HG03565 (cell line): ENCODE data around the gene ARHGAP26.

Source experiments
- ATAC-seq: cut with Tn5 transposase; IDR thresholded peaks from one replicate; pipeline ENCODE4 v1.9.1; 2021; ENCODE audit warnings: mild to moderate bottlenecking, moderate library complexity; ENCODE audit not compliant: unreplicated experiment

Gene ARHGAP26

GRCh38 chr5:142826741-142827492, 56.7 kb downstream of the ARHGAP26 start:
- no peak for ATAC-seq

GRCh38 chr5:142827934-142828576, 57.9 kb downstream of the ARHGAP26 start:
- ATAC-seq: no peak

GRCh38 chr5:142828797-142829535, 58.8 kb downstream of the ARHGAP26 start:
- ATAC-seq: no peak

GRCh38 chr5:142829801-142830220, 59.6 kb downstream of the ARHGAP26 start:
- no peak for ATAC-seq

- no peak for ATAC-seq
Measured at GRCh38 chr5:142830241-142831008, 60.2 kb downstream of the ARHGAP26 start.

- ATAC-seq: no peak
Measured at GRCh38 chr5:142831009-142831383, 60.8 kb downstream of the ARHGAP26 start.

- no peak for ATAC-seq
Measured at GRCh38 chr5:142832263-142832662, 62.1 kb downstream of the ARHGAP26 start.

GRCh38 chr5:142833517-142834449, 63.6 kb downstream of the ARHGAP26 start:
- ATAC-seq: no peak

- no peak for ATAC-seq
Measured at GRCh38 chr5:142834504-142834903, 64.3 kb downstream of the ARHGAP26 start.

GRCh38 chr5:142835540-142835939, 65.4 kb downstream of the ARHGAP26 start:
- ATAC-seq: no peak

- no peak for ATAC-seq
Measured at GRCh38 chr5:142836048-142836447, 65.9 kb downstream of the ARHGAP26 start.

GRCh38 chr5:142837081-142837725, 67.0 kb downstream of the ARHGAP26 start:
- ATAC-seq: no peak

- no peak for ATAC-seq
Measured at GRCh38 chr5:142838845-142839244, 68.7 kb downstream of the ARHGAP26 start.

GRCh38 chr5:142839711-142840346, 69.7 kb downstream of the ARHGAP26 start:
- no peak for ATAC-seq

- no peak for ATAC-seq
Measured at GRCh38 chr5:142840575-142840974, 70.4 kb downstream of the ARHGAP26 start.

GRCh38 chr5:142841511-142842265, 71.5 kb downstream of the ARHGAP26 start:
- ATAC-seq: no peak

- ATAC-seq: no peak
Measured at GRCh38 chr5:142842994-142843905, 73.1 kb downstream of the ARHGAP26 start.
